Skin epidermis (tissue), 12 donors: Measurements from ENCODE around the gene CD2AP.
"Not testable (repeated sequence)": the region's sequence is repeated elsewhere in the genome, so short reads cannot be mapped to it uniquely, and the experiment has no call there.

Experiments used
- H3K27ac ChIP-seq, 21 experiments: fragments of 200-600 bp; sonication (generic) in 11 of 21; one replicate each; pipeline ENCODE4 v1.5.0; 2020; ENCODE audit warnings: mild to moderate bottlenecking in 3 of 21, inconsistent platforms in 2 of 21, moderate library complexity in 2 of 21
- H3K4me3 ChIP-seq, 7 experiments: fragments of 200-600 bp; sonication (generic) in 2 of 7; one replicate each; pipeline ENCODE4 v1.5.0; 2020; ENCODE audit warnings: inconsistent platforms in 2 of 7, mild to moderate bottlenecking in 2 of 7, moderate library complexity in 1 of 7

Gene CD2AP

DNA sequence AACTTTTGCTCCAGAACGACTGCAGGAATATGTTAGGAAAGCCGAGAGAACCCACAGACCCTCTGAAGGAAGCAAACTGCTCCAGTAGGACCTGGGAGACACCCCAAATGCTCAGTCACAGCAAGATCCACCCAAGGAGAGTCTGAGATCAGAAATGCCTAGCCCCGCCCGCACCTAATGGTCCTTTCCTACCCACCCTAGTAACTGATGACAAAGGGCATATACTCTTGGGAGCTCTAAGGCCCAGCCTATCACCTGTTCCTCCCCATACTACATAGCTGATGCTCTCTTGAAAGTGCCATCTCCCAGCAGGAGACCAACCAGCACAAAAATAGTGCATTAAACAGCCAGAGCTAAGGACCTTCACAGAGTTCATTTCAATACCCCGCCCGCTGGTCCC, 67.6 kb downstream of the CD2AP start:
- no peak overlapping the region for H3K27ac ChIP-seq
- H3K4me3 ChIP-seq, result no peak overlapping the region

DNA sequence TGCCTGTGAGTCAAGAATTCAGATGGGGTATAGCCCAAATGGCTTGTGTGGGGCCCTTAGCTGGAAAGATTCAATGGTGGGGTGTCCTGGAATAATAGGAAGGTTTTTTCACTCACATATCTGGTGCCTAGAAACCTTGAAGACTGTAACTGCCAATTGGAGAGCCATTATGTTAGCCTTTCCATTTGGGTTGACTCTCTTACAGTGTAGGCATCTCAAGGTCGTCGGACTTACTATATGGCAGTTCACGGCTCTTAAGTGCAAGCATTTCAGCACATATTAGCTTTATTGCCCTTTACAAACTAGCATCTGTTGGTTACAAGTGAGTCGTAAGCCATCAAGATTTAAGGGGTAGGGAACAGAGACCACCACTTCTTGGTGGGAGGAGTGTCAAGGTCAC, 74.1 kb downstream of the CD2AP start:
- Histone ChIP-seq H3K4me3 (no peak overlapping the region), H3K27ac (no peak overlapping the region)

GRCh38 chr6:47552319-47552718, 74.7 kb downstream of the CD2AP start:
- H3K27ac ChIP-seq, result no peak overlapping the region
- no peak overlapping the region for H3K4me3 ChIP-seq

GRCh38 chr6:47553243-47553642, 75.7 kb downstream of the CD2AP start:
- H3K27ac ChIP-seq, H3K4me3 ChIP-seq: not testable (repeated sequence)

- not testable (repeated sequence) for H3K4me3 ChIP-seq, H3K27ac ChIP-seq
Measured at GRCh38 chr6:47556459-47556858, 78.9 kb downstream of the CD2AP start.

DNA sequence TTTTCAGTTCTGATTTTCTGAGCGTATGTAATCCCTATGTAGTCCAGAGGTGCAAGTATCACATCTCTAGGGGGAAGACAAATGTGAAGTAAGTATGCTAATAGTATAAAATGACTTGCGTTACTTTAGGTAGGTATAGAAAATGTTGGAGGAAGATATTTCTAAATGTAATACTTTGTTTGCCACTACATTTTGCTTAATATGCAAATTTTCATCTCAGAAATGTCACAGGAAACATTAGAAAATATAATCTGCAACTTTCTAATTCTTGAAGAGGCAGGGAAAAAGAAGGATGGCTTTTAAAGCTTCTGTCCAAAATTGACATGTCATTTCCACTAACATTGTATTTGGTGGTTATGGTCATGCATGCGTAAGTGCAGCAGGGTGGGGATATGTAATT, 85.6 kb downstream of the CD2AP start:
- Histone ChIP-seq H3K27ac (no peak overlapping the region), H3K4me3 (no peak overlapping the region)

DNA sequence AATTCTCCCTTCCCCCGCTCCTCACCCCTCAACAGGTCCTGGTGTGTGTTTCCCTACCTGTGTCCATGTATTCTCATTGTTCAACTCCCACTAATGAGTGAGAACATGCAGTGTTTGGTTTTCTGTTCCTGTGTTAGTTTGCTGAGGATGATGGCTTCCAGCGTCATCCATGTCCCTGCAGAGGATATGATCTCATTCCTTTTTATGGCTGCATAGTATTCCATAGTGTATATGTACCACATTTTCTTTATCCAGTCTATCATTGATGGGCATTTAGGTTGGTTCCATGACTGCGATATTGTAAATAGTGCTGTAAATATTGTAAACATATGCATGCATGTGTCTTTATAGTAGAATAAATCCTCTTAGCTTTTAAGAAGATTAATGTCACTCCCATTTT, 89.0 kb downstream of the CD2AP start:
- H3K27ac ChIP-seq, H3K4me3 ChIP-seq: not testable (repeated sequence)

- no peak overlapping the region for H3K4me3 ChIP-seq
Measured at GRCh38 chr6:47567586-47567985, 90.0 kb downstream of the CD2AP start.

GRCh38 chr6:47571488-47571887, 93.9 kb downstream of the CD2AP start:
- no peak overlapping the region for H3K27ac ChIP-seq
- no peak overlapping the region for H3K4me3 ChIP-seq

More at GRCh38 chr6:47567586-47567985, 90.0 kb downstream of the CD2AP start:
- H3K27ac ChIP-seq, result no peak overlapping the region

DNA sequence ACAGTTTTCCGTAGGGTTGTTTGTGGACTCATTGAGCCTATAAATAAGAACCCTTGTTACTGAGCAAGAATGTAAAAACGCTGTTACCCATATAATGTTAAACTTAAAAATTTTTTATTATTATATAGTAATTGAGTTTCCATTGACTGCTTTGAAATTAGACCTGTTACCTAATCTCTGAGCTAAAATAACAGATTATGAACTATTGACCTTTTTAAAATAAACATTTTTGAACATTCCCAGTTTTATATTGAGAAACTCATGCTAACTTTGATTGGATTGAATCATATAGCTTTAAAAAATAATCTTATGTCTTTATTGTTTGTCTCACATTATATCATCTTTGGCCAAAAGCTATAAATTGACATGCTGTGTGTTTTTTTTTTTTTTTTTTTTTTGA, 95.5 kb downstream of the CD2AP start:
- Histone ChIP-seq H3K4me3 (no peak overlapping the region), H3K27ac (no peak overlapping the region)

DNA sequence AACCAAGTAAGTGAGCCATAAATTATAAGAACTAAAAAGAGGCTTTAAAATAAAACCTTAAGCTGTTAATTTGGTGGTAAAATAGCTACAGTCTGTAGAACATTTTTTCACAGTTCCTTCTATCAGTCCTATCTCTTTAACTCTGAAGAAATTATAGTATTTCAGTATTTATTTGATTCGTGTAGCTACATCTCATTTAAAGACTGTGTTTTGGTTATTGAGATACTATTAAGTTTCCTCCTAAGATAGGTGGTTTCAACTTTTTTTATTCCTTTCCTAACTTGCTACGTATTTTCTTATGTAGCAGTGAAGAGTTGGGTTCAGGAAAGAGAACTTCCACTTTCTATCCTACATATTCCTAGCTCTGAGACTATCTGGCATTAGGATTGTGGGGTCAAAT, 97.2 kb downstream of the CD2AP start:
- Histone ChIP-seq H3K4me3 (no peak overlapping the region), H3K27ac (no peak overlapping the region)

DNA sequence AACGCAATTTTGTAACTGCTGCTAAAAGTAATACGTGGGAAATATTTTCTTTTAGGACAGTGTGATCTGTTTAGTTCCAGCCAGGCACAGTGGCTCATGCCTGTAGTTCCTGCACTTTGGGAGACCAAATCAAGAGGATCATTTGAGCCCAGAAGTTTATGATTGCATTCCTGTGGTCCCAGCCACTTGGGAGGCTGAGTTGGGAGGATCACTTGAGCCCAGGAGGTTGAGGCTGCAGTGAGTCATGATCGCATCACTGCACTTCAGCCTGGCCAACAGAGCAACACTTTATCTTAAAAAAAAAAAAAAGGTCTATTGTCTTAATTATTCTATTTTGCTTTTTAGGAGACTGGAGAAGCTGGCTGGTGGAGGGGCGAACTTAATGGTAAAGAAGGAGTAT, 101.5 kb downstream of the CD2AP start:
- no peak overlapping the region for H3K4me3 ChIP-seq
- no peak overlapping the region for H3K27ac ChIP-seq

DNA sequence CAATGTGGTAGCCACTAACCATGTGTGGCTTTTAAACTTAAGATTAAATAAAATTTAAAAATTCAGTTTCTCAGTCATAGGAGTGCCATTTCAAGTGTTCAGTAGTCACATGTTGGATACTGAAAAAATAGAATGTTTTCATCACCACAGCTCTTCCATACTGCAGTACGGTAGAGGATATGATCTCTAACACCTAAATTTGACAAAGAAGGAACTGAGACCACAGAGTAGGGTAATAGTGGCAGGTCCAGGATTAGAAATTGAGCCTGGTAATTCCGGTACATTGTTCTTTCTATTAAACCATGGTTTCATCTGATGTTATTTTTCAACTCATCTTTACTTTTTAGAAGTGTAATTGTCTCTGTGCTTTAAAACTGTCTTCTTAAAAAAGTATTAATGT, 104.0 kb downstream of the CD2AP start:
- Histone ChIP-seq H3K4me3 (no peak overlapping the region), H3K27ac (no peak overlapping the region)

DNA sequence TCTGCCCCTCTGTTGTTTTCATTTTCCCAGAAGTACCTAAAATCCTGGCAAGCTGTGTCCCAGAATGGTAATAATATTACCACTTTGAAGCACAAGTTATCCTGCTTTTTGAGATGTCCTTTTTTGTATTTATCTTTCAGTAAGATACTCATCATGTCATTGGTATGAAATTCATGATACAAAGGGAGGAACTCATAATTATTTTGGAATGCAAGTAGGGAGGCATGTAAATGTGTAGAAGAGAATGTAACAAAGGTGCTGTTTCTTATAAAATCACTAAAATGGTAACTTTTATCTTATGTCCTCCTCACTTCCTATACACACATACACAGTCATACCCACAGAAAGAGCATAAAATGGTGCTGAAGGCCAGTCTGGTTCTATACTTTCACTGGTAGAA, 109.9 kb downstream of the CD2AP start:
- H3K27ac ChIP-seq, result no peak overlapping the region
- H3K4me3 ChIP-seq, result no peak overlapping the region

DNA sequence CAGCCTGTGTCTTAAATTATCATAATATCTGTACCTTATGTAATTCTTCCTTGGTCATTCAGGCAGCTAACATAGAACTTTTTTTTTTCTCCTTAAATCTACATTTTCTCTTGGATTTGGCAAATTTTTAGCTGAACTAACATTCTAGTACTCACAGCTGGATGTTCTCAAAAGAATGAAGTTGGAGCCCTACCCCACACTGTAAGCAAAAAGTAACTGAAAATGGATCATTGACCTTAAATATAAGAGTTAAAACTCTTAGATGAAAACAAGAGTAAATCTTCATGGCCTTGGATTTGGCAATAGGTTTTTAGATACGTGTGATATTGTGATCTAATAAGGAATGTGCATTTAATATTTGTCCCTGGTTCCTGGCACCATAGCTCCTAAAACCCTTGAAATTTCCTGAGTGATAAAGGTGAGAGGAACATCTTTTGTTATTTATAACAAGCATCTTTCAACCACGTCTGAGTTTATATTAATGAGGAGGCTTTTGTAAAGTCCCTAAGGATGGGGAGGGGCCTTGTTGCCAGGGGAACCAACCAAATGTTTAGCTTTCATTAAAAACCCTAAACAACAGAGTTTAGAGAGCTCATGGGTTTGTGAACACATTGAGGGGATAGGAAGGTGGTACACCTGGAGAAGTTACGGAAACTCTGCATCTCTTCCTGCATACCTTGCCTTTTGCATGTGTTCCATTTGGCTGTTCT, 114.7 kb downstream of the CD2AP start:
- H3K27ac ChIP-seq, result no peak overlapping the region
- H3K4me3 ChIP-seq, result no peak overlapping the region

GRCh38 chr6:47593979-47594378, 116.4 kb downstream of the CD2AP start:
- no peak overlapping the region for H3K27ac ChIP-seq
- no peak overlapping the region for H3K4me3 ChIP-seq

DNA sequence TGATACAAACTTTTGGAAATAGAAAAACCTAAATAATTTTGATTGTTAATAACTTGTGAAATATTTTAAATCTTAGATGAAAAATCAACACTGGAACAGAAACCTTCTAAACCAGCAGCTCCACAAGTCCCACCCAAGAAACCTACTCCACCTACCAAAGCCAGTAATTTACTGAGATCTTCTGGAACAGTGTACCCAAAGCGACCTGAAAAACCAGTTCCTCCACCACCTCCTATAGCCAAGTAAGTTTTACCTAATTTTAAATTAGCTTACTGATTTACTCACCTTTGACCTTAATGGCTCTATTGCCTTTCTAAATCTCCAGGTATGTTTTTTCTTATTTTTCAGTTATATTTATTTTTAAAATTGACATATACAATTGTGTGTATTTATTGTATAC, 118.2 kb downstream of the CD2AP start:
- no peak overlapping the region for H3K4me3 ChIP-seq
- H3K27ac ChIP-seq, result no peak overlapping the region

- no peak overlapping the region for H3K4me3 ChIP-seq
- no peak overlapping the region for H3K27ac ChIP-seq
Measured at GRCh38 chr6:47598367-47598766, 120.8 kb downstream of the CD2AP start.

- Histone ChIP-seq H3K27ac (no peak overlapping the region), H3K4me3 (no peak overlapping the region)
Measured at GRCh38 chr6:47599512-47599911, 121.9 kb downstream of the CD2AP start.

DNA sequence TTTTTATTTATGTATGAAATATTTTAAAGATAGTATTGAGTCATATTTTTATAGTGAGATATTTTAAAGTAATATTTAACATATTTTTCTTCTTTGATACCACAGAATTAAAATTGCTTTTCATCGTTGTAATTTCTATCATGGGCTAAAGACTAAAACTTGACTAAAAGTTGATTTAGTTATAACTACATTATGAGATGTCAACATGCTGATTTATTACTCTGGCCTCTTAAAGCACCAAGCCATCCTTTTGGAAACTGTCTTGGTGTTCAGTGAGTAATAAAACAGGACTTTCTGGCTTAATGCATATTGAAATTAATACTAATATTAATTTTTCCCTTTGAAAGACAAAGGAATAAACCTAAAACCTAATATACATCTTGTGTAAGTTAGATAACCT, 125.6 kb downstream of the CD2AP start:
- Histone ChIP-seq H3K4me3 (no peak overlapping the region), H3K27ac (no peak overlapping the region)

- no peak overlapping the region for H3K4me3 ChIP-seq
- H3K27ac ChIP-seq, result no peak overlapping the region
Measured at GRCh38 chr6:47603995-47604394, 126.4 kb downstream of the CD2AP start.

- Histone ChIP-seq H3K4me3 (no peak overlapping the region), H3K27ac (no peak overlapping the region)
Measured at GRCh38 chr6:47621838-47622449, 144.4 kb downstream of the CD2AP start.
